Measurements from ENCODE around the gene NOC2L. TPM values are rescaled to one million over a fixed set of nuclear protein-coding genes. Genes with fewer than 3 reads are reported as not detected.
A peak's percentile ranks its signal among the peaks of the same experiment; 100 is the strongest.

The NOC2L gene
- 77.9 and 84.0 TPM in 2 replicates for total RNA-seq (2014; rRNA removed; shearing (Covaris generic))
- total RNA-seq (2022): 72.1 and 99.0 TPM in 2 replicates
- percentile 63 among the genes with signal in this experiment for Bru-seq, nascent RNA
- BruChase-seq, experiment 1, labeled RNA remaining after a 6-hour chase: percentile 84 among the genes with signal in this experiment
- percentile 79 among the genes with signal in this experiment for BruChase-seq, experiment 2, labeled RNA remaining after a 2-hour chase
- long read RNA-seq, transcript NOC2L-201 (19 exons, 2,790 nt): major isoform, 217 of 517 reads
- long read RNA-seq, partial matches to known transcripts: 28 of 517 reads
- long read RNA-seq, other reads (novel, unspliced or antisense): 268 of 517 reads

- ChIA-PET POLR2A (interaction anchor here (0.5 kb wide), 1 partner anchor 48 kb away, joined by 5 read pairs; no protein-coding TSS in a partner anchor), CTCF (ENCODE audit: unreplicated experiment) (interaction anchor here (0.5 kb wide), 1 partner anchor 15 kb away, joined by 3 read pairs; no protein-coding TSS in a partner anchor)
- Histone ChIP-seq H3K36me3 (ENCODE audit: insufficient read depth, low read length) (peaks cover 31% of the 10 kb centered on the region), H3K4me2 (ENCODE audit: low read length) (peak within 1 kb of the TSS; percentile 82), H4K20me1 (ENCODE audit: insufficient read depth, low read length) (peaks cover 4% of the 10 kb centered on the region; the same call in 1 of the 2 replicates), H3K27ac (ENCODE audit: low read depth, low read length, poor library complexity, severe bottlenecking) (no peak within 1 kb of the TSS), H3K9me2 (ENCODE audit: insufficient read depth, low read length) (no peaks in the 10 kb centered on the region), H2AFZ (ENCODE audit: low read length) (peak within 1 kb of the TSS; percentile 67), H3K4me1 (ENCODE audit: insufficient read depth, low read length, poor library complexity, severe bottlenecking) (peaks cover 16% of the 10 kb centered on the region), H3K79me2 (ENCODE audit: insufficient read depth, low read depth, low read length) (peaks cover 20% of the 10 kb centered on the region), H3K9me3 (ENCODE audit: low read length) (no peaks in the 10 kb centered on the region), H3K4me3 (ENCODE audit: low read depth, low read length, poor library complexity, severe bottlenecking) (peak within 1 kb of the TSS; percentile 97)
- intact Hi-C loops (cut with micrococcal nuclease; ENCODE audit: unreplicated experiment): no loop called here
- TF ChIP-seq CTCF (conservative IDR thresholded peaks at IDR 0.05; ENCODE audit: low read length) (no peak), EZH2phosphoT487 (IDR thresholded peaks at IDR 0.05; ENCODE audit: borderline replicate concordance, low read depth, low read length) (no peak)
- no TSS peak for BruUV-seq (replicated peaks)
- DNase-seq (ENCODE audit: low spot score): peak; percentile 90
Observed at GRCh38 chr1:958823-959730, at the start of gene NOC2L. Gene NOC2L (minus strand): TSS chr1:959256. CDS start chr1:959240, 16 bp downstream.

GRCh38 chr1:1006305-1007159 is 47.5 kb upstream of the NOC2L start:
- ChIA-PET CTCF (ENCODE audit: unreplicated experiment) (no interaction called here), POLR2A (no interaction called here)
- Histone ChIP-seq H3K27ac (ENCODE audit: low read depth, low read length, poor library complexity, severe bottlenecking) (no peak overlapping the region), H3K9me2 (ENCODE audit: insufficient read depth, low read length) (no peaks in the 10 kb centered on the region), H3K4me2 (ENCODE audit: low read length) (no peak overlapping the region), H3K4me3 (ENCODE audit: low read depth, low read length, poor library complexity, severe bottlenecking) (no peak overlapping the region), H3K79me2 (ENCODE audit: insufficient read depth, low read depth, low read length) (no peaks in the 10 kb centered on the region), H3K9me3 (ENCODE audit: low read length) (0 out of 2 replicates have a peak, but pooled peaks cover 2% of the 10 kb centered on the region), H3K36me3 (ENCODE audit: insufficient read depth, low read length) (no peaks in the 10 kb centered on the region), H2AFZ (ENCODE audit: low read length) (no peak overlapping the region), H4K20me1 (ENCODE audit: insufficient read depth, low read length) (no peaks in the 10 kb centered on the region), H3K4me1 (ENCODE audit: insufficient read depth, low read length, poor library complexity, severe bottlenecking) (no peaks in the 10 kb centered on the region)
- no peak for DNase-seq (ENCODE audit: low spot score)
- TF ChIP-seq CTCF (conservative IDR thresholded peaks at IDR 0.05; ENCODE audit: low read length): no peak
- TF ChIP-seq EZH2phosphoT487 (IDR thresholded peaks at IDR 0.05; ENCODE audit: borderline replicate concordance, low read depth, low read length): no peak
- BruUV-seq (replicated peaks): no TSS peak
- intact Hi-C loops (cut with micrococcal nuclease; ENCODE audit: unreplicated experiment): no loop called here

Measured in OCI-LY7 (cell line).